GM12875 (cell line): ENCODE results near the gene NR1I3.
"Not testable (repeated sequence)": the region's sequence is repeated elsewhere in the genome, so short reads cannot be mapped to it uniquely, and the experiment has no call there.

Experiments used
- H3K4me3 ChIP-seq: one replicate; pipeline ENCODE4 v1.5.1; 2011; ENCODE audit warnings: low read depth, low read length, control low read depth
- CTCF ChIP-seq: IDR thresholded peaks from 2 replicates; pipeline ENCODE4 v1.5.1; 2011; ENCODE audit warnings: low read depth, mild to moderate bottlenecking, control low read depth, inconsistent platforms, low read length, moderate library complexity, borderline replicate concordance; ENCODE audit not compliant: insufficient read depth

NR1I3 gene

GRCh38 chr1:161228032-161228431 lies 10.0 kb downstream of the NR1I3 start:
- no peak overlapping the region for H3K4me3 ChIP-seq
- TF ChIP-seq CTCF, result no peak

DNA sequence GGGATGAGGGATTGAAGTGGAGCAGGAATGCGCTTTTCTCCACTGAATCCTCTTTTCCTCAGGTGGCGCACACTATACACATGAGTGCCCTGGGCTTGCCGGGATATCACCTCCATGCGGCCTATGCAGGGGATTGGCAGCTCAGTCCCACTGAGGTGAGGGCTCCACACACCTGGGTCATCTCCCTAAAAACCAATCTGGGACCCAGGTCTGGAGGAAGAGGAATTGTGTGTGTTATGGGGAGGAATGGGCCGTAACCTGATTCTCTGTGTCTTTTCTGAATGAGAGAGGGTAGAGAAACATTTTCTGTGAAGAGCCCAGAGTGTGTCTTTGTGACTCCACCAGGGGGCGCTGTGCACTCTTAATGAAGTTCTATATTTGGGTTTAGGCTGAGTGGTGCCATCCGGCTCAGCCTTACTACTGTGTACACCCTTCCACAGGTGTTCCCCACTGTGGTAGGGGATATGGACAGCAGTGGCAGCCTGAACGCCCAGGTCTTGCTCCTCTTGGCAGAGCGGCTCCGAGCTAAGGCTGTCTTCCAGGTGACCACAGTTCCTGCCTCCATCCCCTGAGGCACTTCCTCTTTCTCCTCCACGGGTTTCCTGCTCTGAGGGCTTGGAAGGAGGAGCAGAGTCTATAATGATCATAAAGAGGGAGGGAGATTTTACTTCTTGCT lies 10.7 kb downstream of the NR1I3 start:
- no peak overlapping the region for H3K4me3 ChIP-seq
- TF ChIP-seq CTCF, result peak; percentile 72

- no peak for TF ChIP-seq CTCF
- H3K4me3 ChIP-seq, result peak overlapping the region; percentile 77
Observed at GRCh38 chr1:161226759-161227158, 11.2 kb downstream of the NR1I3 start.

- TF ChIP-seq CTCF, result no peak
- peak overlapping the region; percentile 77 for H3K4me3 ChIP-seq
Observed at GRCh38 chr1:161226320-161226711, 11.7 kb downstream of the NR1I3 start.

DNA sequence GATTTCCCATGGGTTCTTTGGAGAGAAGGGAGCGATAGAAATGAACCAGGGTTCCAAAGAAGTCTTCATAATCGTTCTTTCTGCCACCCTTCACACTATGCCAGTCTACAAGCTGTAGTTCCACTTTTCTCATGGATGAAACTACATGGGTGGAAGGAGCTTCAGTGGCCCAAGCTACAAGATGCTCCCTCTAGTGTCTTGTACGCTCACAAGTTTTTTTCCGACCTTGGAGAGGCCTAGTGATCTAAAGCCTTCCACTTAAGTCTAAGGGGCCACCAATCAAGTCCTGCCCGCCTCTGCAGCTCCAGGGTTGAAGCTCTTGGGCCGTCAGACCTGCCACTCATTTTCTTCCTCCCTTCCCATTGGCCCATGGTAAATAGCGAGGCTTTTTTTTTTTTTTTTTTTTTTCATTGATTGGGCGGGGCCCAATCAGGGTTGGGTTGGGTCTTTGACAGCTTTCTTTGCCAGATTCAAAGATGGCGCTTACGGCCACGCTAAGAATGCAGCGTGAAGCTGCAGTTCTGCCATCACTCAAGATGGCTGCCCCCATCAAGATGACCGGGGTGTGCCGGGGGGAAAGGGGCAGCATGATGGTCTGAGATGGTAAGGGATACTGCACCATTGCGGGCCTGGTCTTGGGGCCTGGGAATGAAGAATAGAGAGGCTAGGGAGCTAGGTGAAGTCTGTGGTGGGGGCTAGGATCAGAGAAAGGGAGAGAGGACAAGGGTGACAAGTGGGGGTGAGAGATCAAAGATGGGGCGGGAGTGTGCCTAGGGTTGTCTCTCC lies 12.3 kb downstream of the NR1I3 start, which contains the start of gene TOMM40L:
Gene TOMM40L, plus strand, starts transcription at position 527 of the 786 bp plus-strand sequence. CDS start 430 bp downstream, outside the sequence.
- peak; percentile 62 for TF ChIP-seq CTCF
- H3K4me3 ChIP-seq, result peak within 1 kb of the TSS; percentile 77

DNA sequence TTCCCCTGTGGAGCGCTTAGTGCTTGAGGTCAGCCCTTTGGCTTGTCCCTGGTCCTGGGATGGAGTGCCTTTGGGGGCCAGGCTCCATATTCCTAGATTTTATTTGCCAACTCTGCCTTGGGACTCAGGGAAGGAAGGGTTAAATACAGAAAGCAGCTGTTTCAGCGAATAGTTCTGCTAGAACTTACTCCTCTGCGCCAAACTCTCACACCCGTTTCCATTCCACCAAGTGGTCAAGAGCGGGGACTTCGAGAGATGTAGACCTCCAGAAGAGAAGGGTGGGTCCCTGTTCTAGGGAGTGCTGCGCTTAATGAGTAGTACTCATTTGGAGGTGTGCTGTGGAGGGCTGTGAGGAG lies 12.8 kb downstream of the NR1I3 start:
- no peak overlapping the region for H3K4me3 ChIP-seq
- no peak for TF ChIP-seq CTCF

- not testable (repeated sequence) for H3K4me3 ChIP-seq
Observed at GRCh38 chr1:161224695-161225087, 13.3 kb downstream of the NR1I3 start.
